GM12865 (cell line): ENCODE results near the gene FXYD2.
A peak's percentile ranks its signal among the peaks of the same experiment; 100 is the strongest.

Experiments used
- DNase-seq: peaks from one replicate; pipeline ENCODE4 v3.0.0; 2010; ENCODE audit warnings: low read depth
- H3K4me3 ChIP-seq: 2 replicates; pipeline ENCODE4 v1.5.1; 2011; ENCODE audit warnings: mild to moderate bottlenecking, low read depth, low read length, control low read depth
- TF ChIP-seq, protein P1 (sequence below): IDR thresholded peaks from 2 replicates; pipeline ENCODE4 v1.5.1; 2011; ENCODE audit warnings: low read length, control low read depth, low read depth, inconsistent platforms; ENCODE audit not compliant: insufficient read depth; ENCODE audit errors: missing control alignments

The FXYD2 gene

GRCh38 chr11:117849781-117850414 lies 25.4 kb upstream of the FXYD2 start:
- DNase-seq: no peak
- H3K4me3 ChIP-seq: no peak overlapping the region
- TF ChIP-seq, protein P1, sequence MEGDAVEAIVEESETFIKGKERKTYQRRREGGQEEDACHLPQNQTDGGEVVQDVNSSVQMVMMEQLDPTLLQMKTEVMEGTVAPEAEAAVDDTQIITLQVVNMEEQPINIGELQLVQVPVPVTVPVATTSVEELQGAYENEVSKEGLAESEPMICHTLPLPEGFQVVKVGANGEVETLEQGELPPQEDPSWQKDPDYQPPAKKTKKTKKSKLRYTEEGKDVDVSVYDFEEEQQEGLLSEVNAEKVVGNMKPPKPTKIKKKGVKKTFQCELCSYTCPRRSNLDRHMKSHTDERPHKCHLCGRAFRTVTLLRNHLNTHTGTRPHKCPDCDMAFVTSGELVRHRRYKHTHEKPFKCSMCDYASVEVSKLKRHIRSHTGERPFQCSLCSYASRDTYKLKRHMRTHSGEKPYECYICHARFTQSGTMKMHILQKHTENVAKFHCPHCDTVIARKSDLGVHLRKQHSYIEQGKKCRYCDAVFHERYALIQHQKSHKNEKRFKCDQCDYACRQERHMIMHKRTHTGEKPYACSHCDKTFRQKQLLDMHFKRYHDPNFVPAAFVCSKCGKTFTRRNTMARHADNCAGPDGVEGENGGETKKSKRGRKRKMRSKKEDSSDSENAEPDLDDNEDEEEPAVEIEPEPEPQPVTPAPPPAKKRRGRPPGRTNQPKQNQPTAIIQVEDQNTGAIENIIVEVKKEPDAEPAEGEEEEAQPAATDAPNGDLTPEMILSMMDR: no peak

DNA sequence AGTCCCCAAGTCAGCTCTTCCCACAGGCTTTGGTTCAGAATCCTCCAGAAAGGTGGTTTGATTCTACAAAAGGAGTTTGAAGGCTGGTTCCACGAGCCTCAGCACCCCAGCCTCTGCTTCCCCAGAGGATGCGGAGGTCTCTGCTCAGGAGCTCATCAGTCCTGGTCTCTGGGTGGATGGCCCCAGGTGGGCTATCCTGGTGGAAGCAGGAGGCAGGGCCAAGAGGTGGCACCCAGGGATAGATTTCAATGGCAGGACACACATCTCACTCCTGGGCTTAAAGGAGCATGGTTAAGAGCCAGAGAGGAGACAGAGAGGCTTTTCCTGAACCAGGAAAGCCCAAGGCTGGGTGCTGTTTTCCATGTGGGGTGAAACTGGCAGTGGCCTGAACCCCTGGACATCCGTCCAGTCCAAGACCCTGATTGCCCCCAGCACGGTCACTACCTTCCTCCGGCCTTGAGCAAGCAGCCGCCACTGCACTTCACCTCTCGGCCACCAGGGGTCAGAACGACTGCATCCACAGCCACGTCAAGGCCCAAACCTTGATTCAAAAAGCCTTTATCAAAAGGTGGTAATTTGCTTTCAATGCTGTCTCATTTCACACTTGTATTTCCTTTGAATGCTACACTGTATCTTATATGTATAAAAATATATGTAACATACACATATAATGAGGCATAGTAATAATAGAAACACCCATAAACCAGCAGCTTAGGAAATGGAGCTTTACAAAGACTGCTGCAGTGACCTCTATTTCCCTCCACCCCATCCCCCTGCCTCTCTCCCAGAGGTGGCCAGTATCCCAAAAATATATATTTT lies 19.3 kb upstream of the FXYD2 start:
- DNase-seq: peak; percentile 81
- no peak overlapping the region for H3K4me3 ChIP-seq
- TF ChIP-seq, protein P1: peak; percentile 97

DNA sequence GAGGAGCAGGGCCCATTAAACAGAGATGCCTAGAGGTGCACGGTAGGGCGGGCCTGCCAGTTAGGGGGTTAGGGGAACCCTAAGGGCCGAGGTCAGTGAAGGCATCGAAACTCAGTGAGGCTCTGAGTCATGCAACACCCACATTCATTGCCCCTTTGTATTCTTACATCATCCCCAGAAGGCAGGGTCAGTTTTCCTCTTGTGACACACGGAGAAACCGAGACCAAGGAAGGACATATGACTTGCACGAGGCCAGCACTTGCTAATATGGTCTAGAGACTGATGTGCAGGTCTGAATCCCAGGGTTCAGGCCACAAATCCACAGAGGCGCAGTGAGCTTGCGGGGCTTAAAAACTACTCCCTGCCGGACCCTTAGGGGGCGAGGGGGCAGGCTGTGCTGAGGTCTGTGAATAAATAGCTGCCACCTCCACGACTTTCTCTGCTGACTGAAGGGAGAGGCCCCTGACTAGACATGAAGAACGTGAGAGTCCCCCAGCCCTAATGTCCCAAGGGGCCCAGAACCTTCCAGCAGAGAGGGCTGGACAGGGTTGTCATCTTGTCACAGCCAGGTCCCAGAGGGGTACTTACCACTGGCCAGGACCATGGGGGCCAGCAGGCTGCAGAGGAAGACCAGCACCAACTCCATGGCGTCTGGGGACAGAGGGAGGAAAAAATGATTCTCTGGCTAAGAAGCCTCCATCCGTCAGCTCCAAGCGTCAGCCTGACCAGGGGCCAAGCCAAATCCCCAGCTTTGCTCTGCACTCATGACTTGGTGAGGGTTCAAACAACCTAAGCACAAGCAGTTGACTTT lies 17.8 kb upstream of the FXYD2 start:
- DNase-seq: peak; percentile 14
- TF ChIP-seq, protein P1: no peak
- H3K4me3 ChIP-seq: no peak overlapping the region

GRCh38 chr11:117841551-117842031 lies 17.0 kb upstream of the FXYD2 start:
- TF ChIP-seq, protein P1: no peak
- H3K4me3 ChIP-seq: no peak overlapping the region
- DNase-seq: no peak

DNA sequence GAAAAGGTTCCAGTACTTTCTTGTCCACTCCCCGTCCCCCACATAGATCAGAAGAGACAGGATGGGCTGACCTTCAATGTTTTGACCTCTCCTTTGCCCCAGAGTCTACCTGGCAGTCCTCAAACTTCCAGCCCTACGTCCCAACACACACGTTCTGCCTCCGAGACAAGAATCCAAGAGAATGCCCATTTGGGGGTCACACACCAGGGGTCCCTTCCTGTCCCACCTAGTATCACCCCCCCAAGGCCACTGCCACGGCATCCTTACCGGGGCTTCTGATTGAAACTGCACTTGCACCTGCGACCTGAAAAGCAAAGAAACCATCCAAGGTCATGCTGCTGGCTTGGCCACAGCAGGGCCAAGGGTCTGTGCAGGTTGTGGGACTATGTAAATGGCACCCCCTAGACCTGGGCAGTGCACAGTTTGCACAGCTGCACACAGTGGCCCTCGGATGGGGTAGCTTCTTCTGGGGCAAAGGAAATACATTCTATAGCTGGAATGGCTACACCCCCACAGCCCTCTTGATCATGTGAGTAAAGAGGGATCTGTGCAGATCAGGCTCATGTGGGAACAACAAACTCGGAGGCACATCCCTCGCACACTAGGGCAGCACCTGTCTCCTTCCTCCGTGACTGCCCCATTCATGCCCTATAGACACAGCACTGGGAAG lies 16.5 kb upstream of the FXYD2 start:
- DNase-seq: no peak
- H3K4me3 ChIP-seq: no peak overlapping the region
- TF ChIP-seq, protein P1: no peak
